ENCODE data around the gene SETBP1.

SETBP1 gene

DNA sequence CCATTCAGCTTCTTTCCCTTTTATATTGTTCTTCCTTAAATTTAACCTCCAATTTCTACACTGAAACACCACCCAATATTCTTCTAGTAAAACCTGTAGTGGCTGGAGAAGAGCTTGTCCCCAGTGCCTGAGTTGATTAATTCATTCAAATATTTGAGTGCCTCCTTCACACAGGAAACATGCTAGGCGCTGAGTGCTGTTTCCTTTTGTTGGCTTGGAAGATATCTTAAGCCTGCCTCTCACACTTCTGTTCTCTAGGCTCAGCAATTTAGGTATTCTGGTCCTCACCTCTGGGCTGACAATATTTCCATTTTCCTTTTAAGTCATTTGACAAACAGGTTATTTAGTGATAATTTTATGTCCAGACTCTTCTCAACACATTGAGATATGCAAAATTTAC lies 185.4 kb downstream of the SETBP1 start:
- TF ChIP-seq, protein P1, sequence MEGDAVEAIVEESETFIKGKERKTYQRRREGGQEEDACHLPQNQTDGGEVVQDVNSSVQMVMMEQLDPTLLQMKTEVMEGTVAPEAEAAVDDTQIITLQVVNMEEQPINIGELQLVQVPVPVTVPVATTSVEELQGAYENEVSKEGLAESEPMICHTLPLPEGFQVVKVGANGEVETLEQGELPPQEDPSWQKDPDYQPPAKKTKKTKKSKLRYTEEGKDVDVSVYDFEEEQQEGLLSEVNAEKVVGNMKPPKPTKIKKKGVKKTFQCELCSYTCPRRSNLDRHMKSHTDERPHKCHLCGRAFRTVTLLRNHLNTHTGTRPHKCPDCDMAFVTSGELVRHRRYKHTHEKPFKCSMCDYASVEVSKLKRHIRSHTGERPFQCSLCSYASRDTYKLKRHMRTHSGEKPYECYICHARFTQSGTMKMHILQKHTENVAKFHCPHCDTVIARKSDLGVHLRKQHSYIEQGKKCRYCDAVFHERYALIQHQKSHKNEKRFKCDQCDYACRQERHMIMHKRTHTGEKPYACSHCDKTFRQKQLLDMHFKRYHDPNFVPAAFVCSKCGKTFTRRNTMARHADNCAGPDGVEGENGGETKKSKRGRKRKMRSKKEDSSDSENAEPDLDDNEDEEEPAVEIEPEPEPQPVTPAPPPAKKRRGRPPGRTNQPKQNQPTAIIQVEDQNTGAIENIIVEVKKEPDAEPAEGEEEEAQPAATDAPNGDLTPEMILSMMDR (conservative IDR thresholded peaks at IDR 0.05), result no peak

DNA sequence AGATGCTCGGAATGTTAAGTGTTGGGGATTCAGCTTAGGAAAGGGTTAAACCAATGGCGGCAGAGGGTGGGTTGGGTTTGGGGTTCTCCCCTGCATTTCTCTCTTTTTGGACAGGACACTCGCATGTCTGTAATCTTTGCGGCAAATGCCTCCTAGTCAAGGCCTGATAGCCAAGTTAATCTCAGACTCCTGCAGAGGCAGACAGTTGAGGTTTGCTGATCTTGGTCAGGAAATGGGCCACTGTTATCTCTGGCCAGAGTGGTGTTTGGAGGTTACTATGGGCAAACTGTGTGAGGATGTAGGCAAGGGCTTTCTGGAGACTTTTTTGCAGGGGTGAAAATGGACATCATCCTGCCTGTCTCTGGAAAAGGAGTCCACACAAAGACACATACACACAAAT lies 188.8 kb downstream of the SETBP1 start:
- peak overlapping the region; percentile 80 for H3K27ac ChIP-seq
- TF ChIP-seq, protein P1 (conservative IDR thresholded peaks at IDR 0.05), result no peak

More for the DNA sequence above, 185.4 kb downstream of the SETBP1 start:
- no peak overlapping the region for H3K27ac ChIP-seq

DNA sequence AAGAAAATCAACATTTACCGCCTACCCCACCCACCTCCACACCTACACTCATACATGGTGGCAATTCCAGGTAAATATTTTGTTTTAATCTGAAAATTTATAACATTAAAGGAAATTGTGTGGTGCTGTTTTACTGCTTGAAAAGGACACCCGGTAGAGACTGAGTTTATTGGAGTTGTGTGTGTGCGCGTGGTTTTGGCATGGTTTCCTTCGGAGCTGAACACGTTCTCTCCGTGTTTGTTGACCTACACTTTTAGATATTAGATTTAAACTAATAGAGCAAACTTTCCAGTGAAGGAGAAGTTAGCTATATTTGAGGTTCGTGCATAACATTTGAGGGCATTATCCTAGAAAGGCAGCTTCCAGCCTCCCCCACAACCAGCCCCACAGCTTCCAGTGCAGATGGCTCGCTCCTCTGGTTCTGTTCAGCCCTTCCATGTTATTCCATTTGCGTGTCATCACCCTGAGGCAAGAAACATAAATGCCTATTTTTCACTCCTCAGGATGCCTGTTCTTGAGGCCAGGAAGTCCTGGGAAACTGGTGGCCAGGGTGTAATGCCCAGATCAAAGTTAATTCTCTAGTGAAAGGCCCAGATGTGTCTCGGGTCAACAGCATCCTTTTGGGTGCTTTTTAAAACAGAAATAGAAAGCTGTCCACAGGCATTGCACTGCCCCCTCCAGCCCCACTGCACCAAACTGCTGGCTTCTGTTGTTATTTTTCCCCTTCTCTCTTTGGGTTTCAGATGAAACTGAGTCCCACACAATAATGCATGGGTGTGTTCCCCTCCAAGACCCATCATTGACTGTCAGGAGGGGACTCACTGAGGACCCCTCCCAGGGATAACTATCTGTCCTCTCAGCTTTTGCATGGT lies 190.2 kb downstream of the SETBP1 start:
- TF ChIP-seq, protein P1 (conservative IDR thresholded peaks at IDR 0.05), result no peak

DNA sequence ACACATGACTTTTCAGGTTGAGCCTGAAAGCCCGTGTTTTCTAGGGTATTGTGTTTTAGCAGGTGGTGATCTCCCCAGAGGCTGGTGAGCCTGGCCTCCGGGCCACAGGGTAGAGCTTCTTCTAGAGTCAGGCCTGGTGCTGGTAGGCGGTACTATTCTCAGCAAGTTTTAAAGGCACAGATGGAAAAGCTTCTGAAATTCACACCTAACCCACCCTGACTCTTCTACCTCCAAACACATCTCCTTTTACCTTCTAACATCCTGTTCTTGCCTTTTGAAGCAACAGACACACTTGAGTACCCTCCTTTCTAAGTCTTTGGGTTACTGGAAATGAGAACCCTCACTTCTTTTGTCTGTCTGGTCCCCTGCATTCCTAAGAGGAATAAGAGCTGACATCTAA lies 191.1 kb downstream of the SETBP1 start:
- TF ChIP-seq, protein P1 (conservative IDR thresholded peaks at IDR 0.05), result no peak

More for the DNA sequence above, 190.2 kb downstream of the SETBP1 start:
- peak overlapping the region; percentile 80 for H3K27ac ChIP-seq

DNA sequence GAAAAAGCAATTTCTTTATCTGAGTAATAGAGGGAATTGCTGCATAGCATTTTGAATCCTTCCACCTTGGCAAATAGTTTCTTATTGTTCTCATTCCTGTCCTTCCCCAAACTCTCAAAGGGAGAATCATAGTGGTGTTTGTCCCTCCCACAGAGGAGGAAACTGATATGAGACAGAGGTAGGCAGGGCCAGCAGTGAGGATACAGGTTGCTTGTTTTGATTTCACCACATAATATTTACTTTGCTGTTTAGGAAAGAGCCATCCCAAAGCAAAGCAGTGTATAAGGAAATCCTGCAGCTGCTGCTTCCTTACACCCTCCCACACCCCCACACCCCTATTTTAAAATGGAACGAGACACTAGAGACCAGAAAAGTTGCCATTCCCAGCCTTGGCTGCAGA lies 195.3 kb downstream of the SETBP1 start:
- TF ChIP-seq, protein P1 (conservative IDR thresholded peaks at IDR 0.05), result no peak
- H3K27ac ChIP-seq, result no peak overlapping the region

More for the DNA sequence above, 191.1 kb downstream of the SETBP1 start:
- peak overlapping the region; percentile 80 for H3K27ac ChIP-seq

DNA sequence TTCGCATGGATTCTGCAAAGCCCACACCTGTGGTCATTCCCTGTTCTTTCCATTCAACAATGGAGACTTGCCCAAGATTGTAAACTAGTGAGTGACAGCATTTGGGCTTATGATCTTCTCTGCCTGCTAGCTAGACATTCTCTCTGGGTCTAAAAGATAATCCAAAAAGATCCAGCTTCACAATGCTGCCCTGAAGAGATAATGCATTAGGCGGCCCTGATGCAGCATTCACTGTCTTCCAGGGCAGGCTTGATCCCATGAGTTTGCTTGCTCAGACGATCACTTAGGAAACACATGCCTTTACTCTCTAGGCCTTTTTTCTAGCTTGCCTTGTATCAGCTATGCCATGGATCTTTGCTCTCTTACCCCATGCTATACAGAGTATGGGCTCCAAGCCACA lies 196.1 kb downstream of the SETBP1 start:
- TF ChIP-seq, protein P1 (conservative IDR thresholded peaks at IDR 0.05), result no peak
- no peak overlapping the region for H3K27ac ChIP-seq

DNA sequence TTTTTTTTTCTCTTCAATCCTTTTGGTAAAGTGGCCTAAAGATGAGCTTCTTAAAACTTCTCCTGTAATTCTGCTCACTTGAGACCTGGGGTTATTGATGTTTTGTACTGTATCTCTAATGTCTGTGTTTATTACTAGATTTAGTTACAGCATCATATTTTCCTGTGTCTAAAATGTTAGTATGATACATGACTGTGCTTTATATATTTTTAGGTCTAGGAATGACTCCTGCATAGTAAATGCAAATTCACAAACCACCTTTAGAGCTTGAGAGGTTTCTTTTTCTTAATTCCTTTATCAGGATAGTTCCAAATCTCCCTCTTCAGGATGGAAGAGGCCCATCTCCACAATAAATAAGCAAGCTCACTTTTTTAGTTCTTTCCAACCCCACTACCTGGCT lies 197.6 kb downstream of the SETBP1 start:
- no peak overlapping the region for H3K27ac ChIP-seq
- TF ChIP-seq, protein P1 (conservative IDR thresholded peaks at IDR 0.05), result no peak
